ENCODE measurements around the gene POU6F2. TPM values are rescaled to one million over a fixed set of nuclear protein-coding genes. Genes with fewer than 3 reads are reported as not detected.

Gene POU6F2
- total and polyA plus RNA-seq, 9 of the 15 experiments (the other 6 are each of a cell fraction or from before 2014, with no cell fraction given) = 0.29 to 1.5 (median 0.96) TPM

- no peak for TF ChIP-seq MGA (IDR thresholded peaks at IDR 0.05)
- TF ChIP-seq ZZZ3 (IDR thresholded peaks at IDR 0.05) = no peak
- TF ChIP-seq ZNF347 (CRISPR knock-in tag; IDR thresholded peaks at IDR 0.05; ENCODE audit: low read depth) = no peak
- no peak for TF ChIP-seq ZNF785 (CRISPR knock-in tag; IDR thresholded peaks at IDR 0.05)
- no peak for TF ChIP-seq SREBF2 (CRISPR knock-in tag; IDR thresholded peaks at IDR 0.05)
- peak; percentile 82 for TF ChIP-seq C11orf30 (IDR thresholded peaks at IDR 0.05; ENCODE audit: low read depth)
- no peak for TF ChIP-seq PHTF2 (CRISPR knock-in tag; IDR thresholded peaks at IDR 0.05)
- TF ChIP-seq RBM34 (IDR thresholded peaks at IDR 0.05; ENCODE audit: borderline replicate concordance, insufficient read depth, low read length) = no peak
These were observed 27.4 kb upstream of the POU6F2 start (continued) for GRCh38 chr7:38950309-38950708.
